Measurements from ENCODE around the gene UTS2B. TPM values are rescaled to one million over a fixed set of nuclear protein-coding genes. Genes with fewer than 3 reads are reported as not detected.

The UTS2B gene
- polyA plus RNA-seq, 1 donor from 2014 or later, result 0.46 TPM

DNA sequence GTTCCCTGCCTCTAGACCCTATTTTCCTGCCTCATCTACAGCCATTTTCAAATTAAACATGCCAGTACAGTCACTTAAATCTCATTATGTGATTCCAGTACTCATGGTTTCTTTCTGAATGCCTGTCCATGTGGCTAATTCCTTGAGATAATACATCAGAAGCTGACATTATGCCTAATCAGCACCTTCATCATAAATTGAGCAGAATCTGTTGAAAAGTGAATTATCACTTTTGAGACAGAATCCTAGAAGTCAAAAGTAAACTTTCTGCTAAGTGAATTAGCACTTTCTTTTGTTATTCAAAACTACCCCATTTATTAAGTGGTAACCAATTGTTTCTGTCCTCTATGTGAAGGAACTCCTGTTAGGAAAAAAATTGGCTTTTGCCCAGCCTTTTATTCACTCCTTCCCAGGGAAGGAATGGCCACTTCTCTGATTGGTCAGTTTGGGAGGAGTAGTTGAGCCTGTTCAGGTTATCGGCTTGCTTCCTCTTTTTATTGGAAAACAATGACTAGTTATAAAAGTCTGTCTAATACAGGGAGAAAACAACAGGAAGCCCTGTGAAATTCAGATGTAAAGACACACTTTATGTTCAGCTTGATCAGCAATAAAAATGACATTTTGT is 90.8 kb downstream of the UTS2B start:
- TF ChIP-seq SMC3 (conservative IDR thresholded peaks at IDR 0.05; ENCODE audit: poor library complexity), result no peak
- TF ChIP-seq EP300 (conservative IDR thresholded peaks at IDR 0.05; ENCODE audit: poor library complexity, severe bottlenecking), result no peak
- no peak for TF ChIP-seq CTCF (IDR thresholded peaks at IDR 0.05; ENCODE audit: poor library complexity, severe bottlenecking)
- no peak for TF ChIP-seq EZH2 (IDR thresholded peaks at IDR 0.05; ENCODE audit: borderline replicate concordance, insufficient read depth, low read length, poor library complexity, severe bottlenecking)
- no peak for TF ChIP-seq MXI1 (conservative IDR thresholded peaks at IDR 0.05; ENCODE audit: poor library complexity, severe bottlenecking)
- no peak for TF ChIP-seq POLR2AphosphoS5 (IDR thresholded peaks at IDR 0.05)

GRCh38 chr3:191238321-191238817 is 92.0 kb downstream of the UTS2B start:
- Histone ChIP-seq H4K20me1 (ENCODE audit: insufficient read depth) (no peaks in the 10 kb centered on the region), H3K27me3 (ENCODE audit: insufficient read depth, low read depth, low read length) (no peaks in the 10 kb centered on the region), H3K9me3 (ENCODE audit: low read length) (no peaks in the 10 kb centered on the region), H3K4me2 (ENCODE audit: low read length) (no peak overlapping the region), H3K27ac (ENCODE audit: low read length) (no peak overlapping the region), H3K79me2 (replicated peaks; ENCODE audit: insufficient read depth, low read length) (no peaks in the 10 kb centered on the region), H3K9me2 (ENCODE audit: insufficient read depth, low read length) (no peaks in the 10 kb centered on the region), H3K9ac (ENCODE audit: low read length) (no peak overlapping the region), H3K4me3 (ENCODE audit: low read length) (no peak overlapping the region), H3F3A (ENCODE audit: insufficient read depth, low read length, poor library complexity, severe bottlenecking) (no peaks in the 10 kb centered on the region), H2AFZ (ENCODE audit: low read depth, low read length) (no peak overlapping the region), H3K36me3 (ENCODE audit: insufficient read depth, low read length) (no peaks in the 10 kb centered on the region)
- no peak for TF ChIP-seq TAF1 (IDR thresholded peaks at IDR 0.05; ENCODE audit: low read depth)
- TF ChIP-seq, protein P1, sequence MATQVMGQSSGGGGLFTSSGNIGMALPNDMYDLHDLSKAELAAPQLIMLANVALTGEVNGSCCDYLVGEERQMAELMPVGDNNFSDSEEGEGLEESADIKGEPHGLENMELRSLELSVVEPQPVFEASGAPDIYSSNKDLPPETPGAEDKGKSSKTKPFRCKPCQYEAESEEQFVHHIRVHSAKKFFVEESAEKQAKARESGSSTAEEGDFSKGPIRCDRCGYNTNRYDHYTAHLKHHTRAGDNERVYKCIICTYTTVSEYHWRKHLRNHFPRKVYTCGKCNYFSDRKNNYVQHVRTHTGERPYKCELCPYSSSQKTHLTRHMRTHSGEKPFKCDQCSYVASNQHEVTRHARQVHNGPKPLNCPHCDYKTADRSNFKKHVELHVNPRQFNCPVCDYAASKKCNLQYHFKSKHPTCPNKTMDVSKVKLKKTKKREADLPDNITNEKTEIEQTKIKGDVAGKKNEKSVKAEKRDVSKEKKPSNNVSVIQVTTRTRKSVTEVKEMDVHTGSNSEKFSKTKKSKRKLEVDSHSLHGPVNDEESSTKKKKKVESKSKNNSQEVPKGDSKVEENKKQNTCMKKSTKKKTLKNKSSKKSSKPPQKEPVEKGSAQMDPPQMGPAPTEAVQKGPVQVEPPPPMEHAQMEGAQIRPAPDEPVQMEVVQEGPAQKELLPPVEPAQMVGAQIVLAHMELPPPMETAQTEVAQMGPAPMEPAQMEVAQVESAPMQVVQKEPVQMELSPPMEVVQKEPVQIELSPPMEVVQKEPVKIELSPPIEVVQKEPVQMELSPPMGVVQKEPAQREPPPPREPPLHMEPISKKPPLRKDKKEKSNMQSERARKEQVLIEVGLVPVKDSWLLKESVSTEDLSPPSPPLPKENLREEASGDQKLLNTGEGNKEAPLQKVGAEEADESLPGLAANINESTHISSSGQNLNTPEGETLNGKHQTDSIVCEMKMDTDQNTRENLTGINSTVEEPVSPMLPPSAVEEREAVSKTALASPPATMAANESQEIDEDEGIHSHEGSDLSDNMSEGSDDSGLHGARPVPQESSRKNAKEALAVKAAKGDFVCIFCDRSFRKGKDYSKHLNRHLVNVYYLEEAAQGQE (IDR thresholded peaks at IDR 0.05; ENCODE audit: borderline replicate concordance), result no peak
- TF ChIP-seq EZH2 (IDR thresholded peaks at IDR 0.05; ENCODE audit: borderline replicate concordance, insufficient read depth, low read length, poor library complexity, severe bottlenecking), result no peak
- TF ChIP-seq CTCF (IDR thresholded peaks at IDR 0.05; ENCODE audit: poor library complexity, severe bottlenecking), result no peak
- no peak for TF ChIP-seq POLR2AphosphoS5 (IDR thresholded peaks at IDR 0.05)
- no peak for TF ChIP-seq EP300 (conservative IDR thresholded peaks at IDR 0.05; ENCODE audit: poor library complexity, severe bottlenecking)
- TF ChIP-seq MXI1 (conservative IDR thresholded peaks at IDR 0.05; ENCODE audit: poor library complexity, severe bottlenecking), result no peak
- no peak for TF ChIP-seq SMC3 (conservative IDR thresholded peaks at IDR 0.05; ENCODE audit: poor library complexity)
- TF ChIP-seq RAD21 (conservative IDR thresholded peaks at IDR 0.05), result no peak

More for the DNA sequence above, 90.8 kb downstream of the UTS2B start:
- Histone ChIP-seq H3K4me2 (ENCODE audit: low read length) (no peak overlapping the region), H3F3A (ENCODE audit: insufficient read depth, low read length, poor library complexity, severe bottlenecking) (no peaks in the 10 kb centered on the region), H3K27me3 (ENCODE audit: insufficient read depth, low read depth, low read length) (no peaks in the 10 kb centered on the region), H2AFZ (ENCODE audit: low read depth, low read length) (no peak overlapping the region), H3K9me2 (ENCODE audit: insufficient read depth, low read length) (no peaks in the 10 kb centered on the region), H4K20me1 (ENCODE audit: insufficient read depth) (no peaks in the 10 kb centered on the region), H3K27ac (ENCODE audit: low read length) (no peak overlapping the region), H3K9me3 (ENCODE audit: low read length) (no peaks in the 10 kb centered on the region), H3K79me2 (replicated peaks; ENCODE audit: insufficient read depth, low read length) (no peaks in the 10 kb centered on the region), H3K36me3 (ENCODE audit: insufficient read depth, low read length) (no peaks in the 10 kb centered on the region), H3K4me3 (ENCODE audit: low read length) (no peak overlapping the region), H3K9ac (ENCODE audit: low read length) (no peak overlapping the region)

Measured in neural cell (in vitro differentiated cells).